CD14-positive monocyte (primary cell): ENCODE data around the gene CCDC138. TPM values are rescaled to one million over a fixed set of nuclear protein-coding genes. Genes with fewer than 3 reads are reported as not detected.

Source experiments
- DNase-seq, 3 donors: peaks; one replicate each; pipeline ENCODE4 v3.0.0-alpha.2; 2011 to 2022
- H2AFZ ChIP-seq: 2 replicates; pipeline ENCODE4 v1.6.0; 2012; ENCODE audit warnings: mild to moderate bottlenecking, low read depth, low read length, inconsistent platforms; ENCODE audit not compliant: insufficient read depth, poor library complexity, severe bottlenecking
- H3K27ac ChIP-seq, 2 donors: 1 replicate in 1 of 2; 2 replicates in 1 of 2; pipeline ENCODE4 v1.5.1; 2012 to 2013; ENCODE audit warnings: low read length in 2 of 2, control low read depth in 1 of 2, inconsistent platforms in 1 of 2, low read depth in 1 of 2, mild to moderate bottlenecking in 1 of 2
- H3K27me3 ChIP-seq, 2 donors: one replicate each; pipeline versions ENCODE4 v1.6.0 to v1.6.1; 2011 to 2013; ENCODE audit warnings: low read length in 2 of 2; ENCODE audit not compliant: control insufficient read depth in 2 of 2, insufficient read depth in 2 of 2
- H3K36me3 ChIP-seq, 2 donors: replicated peaks in 1 of 2; 1 replicate in 1 of 2; 2 replicates in 1 of 2; pipeline versions ENCODE4 v1.5.1 to v1.6.1; 2012 to 2013; ENCODE audit warnings: low read length in 2 of 2, control low read depth in 1 of 2, inconsistent platforms in 1 of 2, mild to moderate bottlenecking in 1 of 2; ENCODE audit not compliant: insufficient read depth in 2 of 2, control insufficient read depth in 1 of 2
- H3K4me1 ChIP-seq, 2 donors: 1 replicate in 1 of 2; 2 replicates in 1 of 2; pipeline versions ENCODE4 v1.5.1 to v1.6.1; 2012 to 2013; ENCODE audit warnings: low read length in 2 of 2, control low read depth in 1 of 2, inconsistent platforms in 1 of 2, mild to moderate bottlenecking in 1 of 2, moderate library complexity in 1 of 2; ENCODE audit not compliant: insufficient read depth in 2 of 2, control insufficient read depth in 1 of 2
- H3K4me2 ChIP-seq: replicated peaks from 2 replicates; pipeline ENCODE3; 2012; ENCODE audit warnings: low read length, moderate library complexity, mild to moderate bottlenecking; ENCODE audit not compliant: poor library complexity, severe bottlenecking; ENCODE audit errors: extremely low read depth
- H3K4me3 ChIP-seq, 3 experiments: fragments of 200-600 bp in 1 of 3; sonication (generic) in 1 of 3; replicated peaks in 1 of 3; 1 replicate in 2 of 3; 2 replicates in 1 of 3; pipeline ENCODE4 v1.5.1; 2011 to 2013; ENCODE audit warnings: low read length in 3 of 3, mild to moderate bottlenecking in 3 of 3, control low read depth in 2 of 3, low read depth in 2 of 3, inconsistent platforms in 1 of 3, moderate library complexity in 1 of 3
- H3K79me2 ChIP-seq: 2 replicates; pipeline ENCODE4 v1.6.0; 2012; ENCODE audit warnings: mild to moderate bottlenecking, control low read depth, inconsistent platforms, low read length, moderate library complexity; ENCODE audit not compliant: insufficient read depth
- H3K9ac ChIP-seq: 2 replicates; pipeline ENCODE4 v1.6.0; 2017; ENCODE audit warnings: low read length, mild to moderate bottlenecking; ENCODE audit not compliant: insufficient read depth, poor library complexity, severe bottlenecking
- H3K9me3 ChIP-seq, 2 donors: replicated peaks in 1 of 2; 1 replicate in 1 of 2; 2 replicates in 1 of 2; pipeline versions ENCODE4 v1.5.1 to v1.6.1; 2012 to 2013; ENCODE audit warnings: low read length in 2 of 2, control low read depth in 1 of 2; ENCODE audit not compliant: control insufficient read depth in 1 of 2, insufficient read depth in 1 of 2
- H4K20me1 ChIP-seq: 2 replicates; pipeline ENCODE4 v1.6.0; 2012; ENCODE audit warnings: mild to moderate bottlenecking, low read length, control low read depth, moderate library complexity; ENCODE audit not compliant: insufficient read depth
- H3K27ac Mint-ChIP-seq, 7 donors: one replicate each; pipeline ENCODE4 v1.8.0; 2020; ENCODE audit warnings: mild to moderate bottlenecking in 7 of 7, mixed read lengths in 7 of 7, moderate library complexity in 6 of 7, inconsistent platforms in 2 of 7
- H3K27me3 Mint-ChIP-seq, 3 donors: one replicate each; pipeline ENCODE4 v1.8.0; 2021 to 2022; ENCODE audit warnings: low read depth in 3 of 3, mild to moderate bottlenecking in 3 of 3, mixed read lengths in 3 of 3, moderate library complexity in 3 of 3, inconsistent platforms in 1 of 3
- H3K36me3 Mint-ChIP-seq, 2 donors: one replicate each; pipeline ENCODE4 v1.8.0; 2020; ENCODE audit warnings: mixed read lengths in 2 of 2, inconsistent platforms in 1 of 2, mild to moderate bottlenecking in 1 of 2
- H3K4me1 Mint-ChIP-seq: one replicate; pipeline ENCODE4 v1.8.0; 2020; ENCODE audit warnings: mild to moderate bottlenecking, mixed read lengths
- H3K4me3 Mint-ChIP-seq, 2 donors: one replicate each; pipeline ENCODE4 v1.8.0; 2020; ENCODE audit warnings: mild to moderate bottlenecking in 2 of 2, mixed read lengths in 2 of 2, moderate library complexity in 1 of 2
- H3K9me3 Mint-ChIP-seq, 7 donors: one replicate each; pipeline ENCODE4 v1.8.0; 2020 to 2022; ENCODE audit warnings: mixed read lengths in 7 of 7, mild to moderate bottlenecking in 6 of 7, moderate library complexity in 6 of 7, inconsistent platforms in 2 of 7
- CTCF ChIP-seq: fragments of 200-600 bp; IDR thresholded peaks from one replicate; pipeline ENCODE4 v1.8.0; 2022; ENCODE audit warnings: antibody characterized with exemption, mild to moderate bottlenecking
- intact Hi-C, 2 donors: fragments of 100-400 bp; cut with micrococcal nuclease; formaldehyde crosslinking; loops; one replicate each; pipeline versions ENCODE4 v1.15.0 to v1.15.1; 2023
- polyA plus RNA-seq, 3 donors: library from polyadenylated mRNA; depleted of rRNA in 1 of 3; unstranded in 2 of 3; stranded (reverse) in 1 of 3; fragments of 300-500 nt in 2 of 3; fragments of >200 nt in 1 of 3; fragmentation: Illumina TruSeq in 2 of 3; gene quantifications; 1 replicate in 2 of 3; 2 replicates in 1 of 3; pipeline ENCODE4 v1.2.3, GENCODE V29; 2012 to 2021

CCDC138 gene
- polyA plus RNA-seq, 3 donors, result 0.54 to 0.72 (median 0.67) TPM

GRCh38 chr2:108841506-108841905 lies 54.9 kb downstream of the CCDC138 start:
- peaks cover 4 to 7% of the 10 kb centered on the region in 2 donors for H3K9me3 ChIP-seq
- H3K36me3 ChIP-seq, result no peaks in the 10 kb centered on the region
- intact Hi-C loops, result no loop called here
- no peaks in the 10 kb centered on the region for H3K4me1 ChIP-seq
- no peak overlapping the region for H3K4me2 ChIP-seq
- no peaks in the 10 kb centered on the region for H3K27me3 Mint-ChIP-seq
- no peaks in the 10 kb centered on the region for H4K20me1 ChIP-seq
- no peak overlapping the region for H3K4me3 ChIP-seq
- no peak overlapping the region for H2AFZ ChIP-seq
- H3K27me3 ChIP-seq, result no peaks in the 10 kb centered on the region
- H3K27ac ChIP-seq, result no peak overlapping the region
- no peak overlapping the region for H3K27ac Mint-ChIP-seq
- no peak for DNase-seq
- no peak for TF ChIP-seq CTCF
- H3K9ac ChIP-seq, result no peak overlapping the region
- H3K36me3 Mint-ChIP-seq, result peaks cover 6 to 23% of the 10 kb centered on the region in 2 donors
- H3K9me3 Mint-ChIP-seq, result peaks cover 9 to 26% (median 15%) of the 10 kb centered on the region in 7 donors
- no peaks in the 10 kb centered on the region for H3K79me2 ChIP-seq
- no peak overlapping the region for H3K4me3 Mint-ChIP-seq
- no peaks in the 10 kb centered on the region for H3K4me1 Mint-ChIP-seq

DNA sequence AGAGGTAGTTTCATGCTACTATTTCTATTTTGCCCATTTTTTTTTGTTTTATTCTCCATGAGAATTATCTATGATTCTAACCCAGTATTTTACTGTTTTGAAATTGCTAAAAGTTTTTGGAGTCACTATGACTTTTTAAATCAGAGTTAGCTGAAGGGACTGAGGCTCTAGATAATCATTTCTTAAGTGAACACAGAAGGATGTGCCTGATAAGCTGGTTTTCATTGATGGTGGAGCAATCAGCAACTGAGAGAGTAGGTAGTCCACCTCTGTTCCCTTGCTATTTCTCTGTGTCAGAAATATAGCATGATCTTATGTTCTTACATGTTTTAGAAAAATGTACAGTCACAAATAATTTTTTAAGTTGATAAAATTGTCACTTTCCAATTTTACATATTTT lies 59.4 kb downstream of the CCDC138 start:
- no peaks in the 10 kb centered on the region for H4K20me1 ChIP-seq
- no peaks in the 10 kb centered on the region for H3K4me1 Mint-ChIP-seq
- H3K36me3 ChIP-seq, result no peaks in the 10 kb centered on the region
- no peak for DNase-seq
- intact Hi-C loops, result no loop called here
- H3K27me3 Mint-ChIP-seq, result no peaks in the 10 kb centered on the region
- no peaks in the 10 kb centered on the region for H3K79me2 ChIP-seq
- H3K9me3 Mint-ChIP-seq, result peaks cover 1 to 7% (median 3%) of the 10 kb centered on the region in 7 donors
- H3K4me2 ChIP-seq, result no peak overlapping the region
- H3K9ac ChIP-seq, result no peak overlapping the region
- H3K27ac ChIP-seq, result no peak overlapping the region
- no peak overlapping the region for H3K4me3 ChIP-seq
- no peak for TF ChIP-seq CTCF
- H3K4me3 Mint-ChIP-seq, result no peak overlapping the region
- H3K36me3 Mint-ChIP-seq, result peaks cover 6 to 21% of the 10 kb centered on the region in 2 donors
- H3K27ac Mint-ChIP-seq, result no peak overlapping the region
- no peaks in the 10 kb centered on the region for H3K4me1 ChIP-seq
- peaks cover 0 to under 1% of the 10 kb centered on the region in 2 donors for H3K9me3 ChIP-seq
- H2AFZ ChIP-seq, result no peak overlapping the region
- no peaks in the 10 kb centered on the region for H3K27me3 ChIP-seq
